RPMI8226 (cell line): ENCODE measurements around the gene SH3YL1.

ENCODE experiments used
- DNase-seq: peaks from one replicate; pipeline ENCODE4 v3.0.0-alpha.2; 2015

Gene SH3YL1

DNA sequence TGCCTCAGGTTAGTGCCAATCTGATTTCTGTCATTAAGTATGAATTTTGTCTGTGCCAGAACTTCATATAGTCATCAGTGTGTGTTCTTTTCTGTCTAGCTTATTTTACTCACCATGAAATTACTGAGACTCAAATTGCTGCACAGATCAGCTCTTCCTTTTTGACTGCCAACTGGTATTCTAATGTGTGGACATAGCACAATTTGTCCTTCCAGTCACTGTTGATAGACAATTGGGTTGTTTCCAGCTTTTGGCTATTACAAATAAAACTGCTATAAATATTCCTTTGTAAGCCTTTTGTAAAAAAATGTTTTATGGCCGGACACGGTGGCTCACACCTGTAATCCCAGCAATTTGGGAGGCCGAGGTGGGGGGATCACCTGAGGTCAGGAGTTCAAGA lies 7.7 kb downstream of the SH3YL1 start:
- no peak for DNase-seq

DNA sequence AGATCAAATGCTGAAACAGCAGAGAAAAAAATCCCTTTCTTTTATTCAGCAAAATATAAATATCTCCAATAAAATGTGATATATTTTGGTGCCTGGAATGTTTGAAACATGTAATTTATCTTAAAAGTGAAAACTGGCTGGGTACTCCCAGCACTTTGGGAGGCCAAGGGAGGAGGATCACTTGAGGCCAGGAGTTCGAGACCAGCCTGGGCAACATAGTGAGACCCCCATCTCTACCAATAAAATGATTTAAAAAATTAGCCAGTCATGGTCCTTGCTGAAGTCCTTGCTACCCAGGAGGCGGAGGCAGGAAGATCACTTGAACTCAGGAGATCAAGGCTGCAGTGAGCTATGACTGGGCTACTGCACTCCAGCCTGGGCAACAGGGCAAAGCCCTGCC lies 8.6 kb downstream of the SH3YL1 start:
- DNase-seq, result no peak

DNA sequence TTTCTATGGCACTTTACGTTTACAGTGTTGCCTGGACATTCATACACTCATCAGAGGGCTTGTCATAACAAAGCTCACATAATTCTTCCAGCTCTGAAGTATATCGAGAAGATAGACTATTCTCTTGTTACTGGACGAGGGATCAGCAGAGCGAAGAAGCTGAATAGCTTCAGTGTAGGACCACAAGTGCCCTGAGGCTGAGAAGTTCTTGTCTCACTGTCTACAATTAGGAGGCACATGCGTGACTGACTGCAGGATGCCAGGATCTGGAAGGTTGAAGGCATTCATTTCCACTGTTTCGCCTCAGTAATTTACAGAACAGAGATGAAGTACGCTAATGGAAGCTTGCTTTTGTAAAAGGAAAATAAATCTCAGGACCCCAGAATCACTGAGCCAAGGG lies 9.6 kb downstream of the SH3YL1 start:
- no peak for DNase-seq

DNA sequence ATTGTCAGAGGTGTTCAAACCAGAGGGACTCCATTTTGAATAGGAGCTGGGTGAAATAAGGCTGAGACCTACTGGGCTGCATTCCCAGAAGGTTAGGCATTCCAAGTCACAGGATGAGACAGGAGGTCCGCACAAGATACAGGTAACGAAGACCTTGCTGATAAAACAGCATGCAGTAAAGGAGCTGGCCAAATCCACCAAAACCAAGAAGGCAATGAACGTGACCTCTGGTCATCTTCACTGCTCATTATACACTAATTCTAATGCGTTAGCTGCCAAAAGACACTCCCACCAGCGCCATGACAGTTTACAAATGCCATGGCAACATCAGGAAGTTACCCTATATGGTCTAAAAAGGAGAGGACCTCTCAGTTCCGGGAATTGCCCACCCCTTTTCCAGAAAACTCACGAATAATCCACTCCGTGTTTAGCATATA lies 10.6 kb downstream of the SH3YL1 start:
- DNase-seq, result no peak

DNA sequence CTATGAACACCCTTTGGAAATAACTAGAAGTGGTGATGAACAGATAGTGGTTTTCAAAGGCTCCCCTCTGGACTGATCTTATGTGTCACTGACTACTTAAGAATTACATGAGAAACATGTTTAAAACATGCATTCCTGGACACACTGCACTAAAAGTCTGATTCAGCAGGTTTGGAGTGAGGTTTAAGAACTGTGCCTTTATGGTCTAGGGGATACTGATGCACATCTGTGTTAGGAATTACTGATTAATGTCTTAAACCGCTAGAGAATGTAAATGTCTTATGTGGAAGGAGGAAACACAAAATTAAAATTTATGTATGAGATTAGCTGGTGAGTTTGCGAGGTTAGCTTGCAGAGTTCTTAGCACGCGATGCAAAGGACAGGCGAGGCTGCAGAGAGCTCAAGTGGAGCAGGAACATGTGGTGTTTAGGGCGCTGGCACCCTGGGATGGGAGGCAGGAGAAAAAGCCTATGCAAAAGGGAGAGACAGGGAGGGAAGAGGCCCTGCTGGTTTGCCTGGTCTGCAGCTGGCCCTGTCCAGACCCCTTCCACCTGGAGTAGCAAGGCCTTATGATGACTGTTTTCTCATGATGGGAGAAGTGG lies 11.7 kb downstream of the SH3YL1 start:
- no peak for DNase-seq

DNA sequence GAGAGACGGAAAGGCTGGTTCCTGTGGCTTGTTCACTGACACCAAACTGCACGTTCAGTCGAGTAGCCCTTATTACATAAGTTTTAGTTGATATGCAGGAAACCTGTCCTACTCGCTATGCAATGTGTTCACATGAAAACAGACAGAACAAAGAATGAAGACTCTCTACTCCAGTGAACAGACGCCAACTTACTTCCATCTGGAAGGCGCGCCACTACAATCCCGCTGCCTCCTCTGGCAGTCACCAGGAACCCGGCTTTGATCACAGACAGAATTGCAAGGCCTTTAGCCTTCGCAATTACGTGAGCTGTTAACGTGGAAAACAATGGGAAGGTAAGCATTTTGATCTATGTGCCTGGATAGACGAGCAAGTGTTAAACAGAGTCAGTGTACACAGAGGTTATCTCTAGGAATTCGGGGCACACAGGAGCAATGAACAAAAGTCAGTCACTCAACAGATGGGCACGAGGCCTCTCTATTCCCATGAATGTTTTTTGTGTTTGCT lies 14.2 kb downstream of the SH3YL1 start:
- DNase-seq, result no peak

DNA sequence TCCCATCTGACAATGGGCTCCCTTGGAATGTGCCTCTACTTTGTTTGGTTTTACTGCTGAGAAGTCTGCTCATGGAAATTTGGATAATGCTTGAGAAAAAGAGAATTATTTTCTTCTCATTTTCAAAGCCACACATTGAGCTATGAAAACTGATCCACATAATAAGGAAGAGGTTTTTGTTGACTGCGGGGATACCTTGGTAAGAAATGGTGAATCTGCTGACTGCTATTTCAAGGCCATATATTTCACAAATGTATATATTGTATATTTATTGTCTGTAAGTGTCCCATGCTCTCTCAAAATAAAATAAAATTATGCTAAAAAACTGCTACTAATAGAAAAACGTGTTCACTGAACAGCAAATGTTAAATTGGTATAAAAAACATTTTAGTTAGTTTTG lies 15.1 kb downstream of the SH3YL1 start:
- DNase-seq, result no peak

DNA sequence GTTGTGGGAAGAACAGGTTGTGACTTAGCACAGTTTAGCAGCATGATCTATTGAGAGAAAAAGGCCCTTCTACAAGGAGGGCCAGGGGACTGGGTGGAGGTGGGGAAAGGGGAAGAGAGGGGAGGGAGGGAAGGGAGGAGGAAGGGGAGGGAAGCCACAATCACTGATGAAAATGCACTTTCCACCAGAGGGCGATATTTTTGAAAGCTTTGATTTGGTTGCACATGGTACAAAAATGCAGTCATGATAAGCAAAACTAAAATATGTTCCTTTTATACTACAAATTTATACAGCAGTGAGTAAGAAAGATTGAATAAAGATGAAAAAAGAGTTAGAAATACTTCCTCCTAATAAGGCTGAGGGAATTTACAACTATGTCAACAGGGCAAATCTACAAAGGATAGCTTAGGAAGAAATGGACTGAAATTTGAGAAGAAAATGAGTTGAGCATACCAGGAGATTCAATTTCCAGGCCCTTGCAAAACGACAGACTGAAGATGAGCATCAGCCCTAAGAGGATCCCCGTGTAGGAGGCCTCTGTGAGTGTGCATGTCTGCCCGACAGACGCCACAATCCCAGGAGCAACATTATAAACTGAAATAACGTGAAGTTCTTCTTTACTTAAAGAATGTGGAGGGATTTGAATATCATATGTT lies 17.2 kb downstream of the SH3YL1 start:
- peak; percentile 68 for DNase-seq

DNA sequence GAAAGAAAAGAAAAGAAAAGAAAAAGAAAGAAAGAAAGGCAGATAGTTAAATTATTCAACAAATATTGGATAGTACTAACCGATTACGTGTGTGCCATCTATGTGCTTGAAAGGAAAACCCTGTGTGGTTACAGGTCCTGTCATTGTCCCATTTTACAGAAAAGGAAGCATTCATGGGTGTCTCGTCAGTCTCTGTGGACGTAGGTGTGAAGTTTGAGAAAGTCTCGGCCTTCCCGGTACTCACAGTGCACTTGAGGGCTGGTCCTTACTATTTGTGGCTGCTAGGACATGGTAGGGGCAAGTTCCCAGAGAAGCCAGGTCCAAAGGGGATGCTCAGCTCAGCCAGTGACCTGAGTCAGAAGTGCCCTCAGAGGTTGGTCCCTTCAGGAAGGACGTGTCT lies 19.3 kb downstream of the SH3YL1 start:
- DNase-seq, result no peak

DNA sequence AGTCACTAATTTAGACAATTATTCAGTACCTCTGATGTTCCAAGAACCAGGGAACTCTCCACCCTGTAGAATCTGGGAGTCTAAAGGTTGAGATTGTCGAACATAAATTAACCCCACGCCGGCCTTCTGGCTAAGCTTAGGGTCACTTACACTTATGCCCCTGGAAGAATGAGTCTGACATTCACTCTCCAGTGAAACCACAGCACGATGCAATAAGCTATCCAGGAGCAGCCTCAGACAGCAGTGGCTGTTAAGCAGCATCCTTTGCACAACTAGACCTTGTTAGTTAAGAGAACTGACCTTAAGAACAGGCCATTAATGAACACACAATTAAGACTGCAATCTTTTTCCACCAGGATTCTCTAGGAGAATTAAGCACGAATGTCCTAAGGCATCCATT lies 25.0 kb downstream of the SH3YL1 start:
- DNase-seq, result no peak

DNA sequence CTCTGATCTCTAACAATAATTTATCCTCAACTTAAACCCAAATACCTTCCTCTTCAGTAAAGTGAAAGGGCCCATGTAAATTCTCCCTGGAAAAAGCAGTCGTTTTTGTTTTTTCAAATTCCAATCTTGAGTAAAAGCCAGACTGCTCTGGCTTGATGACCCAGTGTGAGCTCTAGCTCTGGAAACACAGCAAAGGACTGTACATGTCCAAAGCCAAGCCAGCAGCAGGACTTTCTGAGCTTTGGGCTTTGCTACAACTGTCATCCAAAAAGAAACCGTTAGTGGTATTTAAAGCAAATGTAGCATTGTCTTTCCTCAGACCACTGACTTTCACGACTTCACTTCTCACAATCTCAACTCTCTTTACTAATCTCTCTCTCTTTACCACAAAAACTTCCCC lies 25.4 kb downstream of the SH3YL1 start:
- DNase-seq, result no peak

DNA sequence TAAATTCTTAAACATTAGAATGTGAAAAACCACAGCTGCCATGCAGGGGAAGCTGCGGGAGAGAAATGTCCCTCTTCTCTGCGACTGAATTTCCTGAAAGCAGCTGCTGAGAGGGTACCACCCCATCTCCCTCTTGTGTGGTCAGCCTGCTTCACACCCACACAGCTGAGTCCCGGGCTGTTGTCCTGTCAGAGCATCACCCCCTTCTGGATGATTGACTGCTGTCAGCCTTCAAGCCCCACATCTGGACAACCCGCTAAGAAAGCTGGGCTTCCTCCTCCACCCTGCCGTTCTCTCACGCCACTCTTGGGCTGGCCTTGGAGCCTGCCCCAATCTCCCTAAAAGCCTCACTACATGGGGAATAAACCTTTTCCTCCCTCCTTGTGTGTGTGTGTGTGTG lies 26.0 kb downstream of the SH3YL1 start:
- DNase-seq, result no peak

DNA sequence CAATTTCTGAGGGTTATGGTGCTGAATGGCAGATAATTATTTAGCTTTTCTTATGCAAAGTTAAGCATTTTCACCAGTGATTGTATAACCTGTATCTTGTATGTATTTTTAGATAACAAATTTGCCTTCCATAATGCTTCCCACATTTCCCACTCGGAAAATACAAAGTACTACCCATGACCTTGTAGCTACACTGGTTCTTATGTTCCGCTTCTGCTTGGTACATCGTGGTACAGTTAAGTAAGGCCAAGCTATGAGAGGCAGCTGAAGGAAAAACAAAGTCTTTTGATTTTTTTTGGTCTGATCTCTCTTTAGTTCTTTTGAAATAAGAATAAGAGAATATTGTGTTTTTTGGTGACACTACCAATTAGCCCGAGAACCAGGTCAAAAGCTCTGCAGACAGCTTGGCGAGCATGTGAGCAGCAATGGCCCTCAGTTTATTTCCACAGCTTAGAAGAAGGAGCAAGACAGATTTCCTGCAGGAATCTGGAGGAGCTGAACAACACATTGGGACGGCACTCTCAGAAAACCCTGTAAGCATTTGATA lies 26.8 kb downstream of the SH3YL1 start:
- DNase-seq, result no peak

DNA sequence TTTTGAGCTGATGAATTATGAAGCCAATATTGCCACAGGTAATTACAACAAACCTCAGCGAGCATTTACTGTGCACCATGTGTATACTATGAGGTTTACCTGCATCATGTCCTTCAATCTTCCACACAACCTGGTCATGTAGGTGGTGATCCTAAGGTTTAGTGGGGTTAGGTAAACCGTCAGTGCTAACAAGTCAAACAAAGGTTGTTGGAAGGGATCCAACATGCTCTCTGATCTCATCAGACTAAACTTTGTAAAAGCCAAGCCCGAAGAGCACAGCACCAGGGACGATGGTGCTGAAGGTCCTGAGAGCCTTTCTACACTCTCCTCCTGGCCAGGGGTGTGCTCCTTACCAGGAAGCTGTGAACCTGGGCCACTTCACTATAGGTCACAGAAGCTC lies 29.4 kb downstream of the SH3YL1 start:
- DNase-seq, result no peak

DNA sequence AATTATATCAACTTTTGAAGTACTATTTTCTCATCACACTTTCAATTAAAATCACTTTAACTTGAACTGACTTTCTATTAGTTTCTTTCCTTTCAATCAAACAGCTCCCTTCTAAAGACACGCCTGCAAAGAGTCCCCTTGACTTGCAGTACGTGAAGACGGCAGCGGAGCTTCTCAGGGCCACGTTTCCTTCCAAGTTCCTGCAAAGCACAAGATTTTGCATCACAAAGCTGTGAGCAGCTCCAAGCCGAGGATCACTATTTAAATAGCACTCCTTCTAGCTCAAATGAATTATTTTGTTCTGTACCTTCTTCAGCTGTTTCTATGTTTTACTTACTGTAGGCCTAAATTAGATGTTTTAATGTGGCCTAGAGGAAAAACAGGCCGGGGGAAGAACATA lies 30.8 kb downstream of the SH3YL1 start:
- DNase-seq, result no peak

DNA sequence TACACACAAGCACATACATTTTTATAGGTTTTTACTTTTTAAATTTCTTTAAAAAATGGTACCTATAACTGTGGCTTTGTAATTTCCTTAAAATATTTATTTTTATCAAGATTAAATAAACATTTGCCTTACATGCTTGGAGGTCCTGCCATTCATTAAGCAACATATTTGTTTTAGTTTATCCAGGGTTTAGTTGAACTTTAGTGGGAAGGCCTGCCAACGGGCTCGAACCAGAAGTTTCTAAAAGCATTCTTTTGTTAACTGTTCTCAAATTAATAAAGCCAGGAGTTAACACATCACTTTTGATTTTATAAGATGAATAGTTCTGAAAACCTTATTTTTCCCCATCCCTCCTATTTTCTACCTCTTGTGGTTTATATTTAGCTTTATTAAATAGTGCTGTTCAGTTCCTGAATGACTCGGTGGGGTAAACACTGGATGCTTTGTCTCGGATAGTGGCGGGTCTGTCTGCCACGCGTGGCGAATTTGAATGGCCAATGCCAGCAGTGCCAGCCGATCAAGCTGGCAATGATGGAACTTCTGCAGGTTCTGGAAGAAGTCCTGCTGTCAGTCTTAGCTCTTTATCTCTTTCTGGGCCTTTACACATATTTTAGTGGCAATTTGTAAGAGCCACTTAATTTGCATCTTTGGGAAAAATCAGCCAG lies 32.2 kb downstream of the SH3YL1 start:
- no peak for DNase-seq

DNA sequence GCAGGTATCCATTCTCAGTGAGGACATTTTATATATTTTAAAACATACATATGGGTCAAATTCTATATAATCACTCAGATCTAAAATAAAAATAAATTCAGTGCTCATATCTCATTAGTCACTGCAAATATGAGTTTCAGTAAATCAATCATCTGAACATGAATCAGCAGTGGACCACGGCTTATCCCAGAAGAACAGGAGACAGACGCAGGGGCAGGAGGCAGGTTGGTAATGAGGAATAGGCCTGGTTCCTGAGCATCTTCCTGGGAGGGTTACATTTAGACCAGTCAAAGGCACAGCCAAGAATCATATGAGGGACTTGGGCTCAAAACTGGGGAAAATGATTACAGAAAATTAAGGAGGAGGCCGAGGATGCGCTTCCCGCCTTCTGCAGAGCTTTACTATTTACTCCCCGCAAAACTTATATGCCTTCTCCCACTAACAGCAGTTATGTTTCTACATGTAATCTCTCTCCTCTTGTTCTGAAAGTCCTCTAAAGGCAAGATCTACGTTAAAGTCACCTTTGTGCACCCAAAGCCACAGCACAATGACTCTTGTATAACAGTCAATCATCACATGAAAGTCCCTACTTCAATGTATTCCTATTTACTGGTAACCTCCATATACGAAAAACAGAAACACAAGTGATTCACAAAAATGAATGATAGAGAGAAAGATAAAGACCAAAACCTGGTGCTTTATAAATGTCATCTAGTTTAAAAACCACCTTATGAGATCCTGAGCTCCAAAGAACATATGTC lies 35.1 kb downstream of the SH3YL1 start:
- DNase-seq, result no peak

DNA sequence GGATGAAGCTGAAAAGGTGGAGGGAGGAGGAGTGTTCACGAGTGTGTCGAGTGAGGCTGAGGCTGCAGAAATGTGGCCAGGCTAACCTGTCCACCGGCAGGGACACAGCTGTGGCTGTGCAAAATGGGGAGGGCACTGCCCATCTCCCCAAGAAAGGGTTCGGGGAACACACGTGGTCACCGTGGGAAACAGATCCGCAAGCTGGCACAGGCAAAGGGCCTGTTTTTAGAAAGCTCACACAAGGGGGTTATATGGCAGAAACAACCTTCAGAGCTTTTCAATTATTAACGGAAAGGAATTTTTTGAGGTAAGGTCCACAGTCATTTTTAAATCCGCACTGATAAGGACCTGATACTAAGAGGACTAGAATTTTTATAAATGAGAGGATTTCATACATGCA lies 35.7 kb downstream of the SH3YL1 start:
- DNase-seq, result no peak

DNA sequence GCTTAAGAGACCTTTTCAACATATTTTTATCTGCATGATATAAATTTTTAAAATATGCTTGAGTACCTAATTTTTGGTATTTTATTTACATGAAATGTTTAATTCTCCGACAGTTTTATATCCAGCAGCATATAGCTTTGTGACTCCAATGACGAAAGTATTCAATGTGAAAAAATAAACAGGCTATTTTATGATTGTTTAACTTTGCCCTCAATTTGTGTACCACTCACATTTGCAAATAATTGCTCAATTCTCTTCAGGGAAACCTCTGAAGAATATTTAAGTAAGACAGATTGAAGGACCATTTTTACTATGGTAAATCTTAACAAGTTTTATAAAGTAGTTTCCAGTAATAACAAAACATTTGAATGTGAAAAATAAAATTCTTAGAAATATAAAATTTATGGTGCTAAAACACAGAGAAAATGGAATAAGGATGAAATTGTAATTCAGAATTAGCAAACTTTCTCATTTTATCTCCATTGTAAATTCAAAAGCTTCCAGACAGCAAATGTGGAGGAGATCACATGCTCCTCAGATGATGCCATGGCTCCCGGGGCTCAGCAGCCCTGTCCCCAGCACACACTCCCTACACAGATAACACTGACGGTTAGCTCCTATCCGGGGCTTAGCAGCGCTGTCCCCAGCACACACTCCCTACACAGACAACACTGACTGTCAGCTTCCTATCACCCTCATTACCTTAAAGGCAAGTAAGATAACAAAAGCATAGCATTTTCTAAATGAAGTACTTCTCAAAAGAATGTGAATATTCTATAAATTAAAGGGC lies 39.7 kb downstream of the SH3YL1 start:
- no peak for DNase-seq

DNA sequence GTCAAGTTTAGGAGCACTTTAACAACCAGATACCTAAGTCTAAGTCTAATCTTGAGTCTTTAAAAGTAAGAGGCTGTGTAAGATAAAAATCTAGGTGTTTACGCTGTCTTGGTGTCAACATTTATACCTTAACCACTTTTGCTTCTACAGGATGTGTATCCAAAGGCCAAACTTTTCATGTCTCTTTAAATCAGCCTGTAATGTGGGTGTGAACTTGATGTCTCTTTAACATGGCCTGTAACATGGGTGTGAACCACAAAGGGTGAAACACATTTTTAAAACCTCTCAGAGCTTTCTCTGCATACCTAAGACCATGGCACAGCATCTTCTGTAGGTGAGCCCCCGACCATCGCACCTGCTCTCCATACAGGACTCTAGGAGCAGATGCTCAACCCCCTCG lies 40.4 kb downstream of the SH3YL1 start:
- no peak for DNase-seq

DNA sequence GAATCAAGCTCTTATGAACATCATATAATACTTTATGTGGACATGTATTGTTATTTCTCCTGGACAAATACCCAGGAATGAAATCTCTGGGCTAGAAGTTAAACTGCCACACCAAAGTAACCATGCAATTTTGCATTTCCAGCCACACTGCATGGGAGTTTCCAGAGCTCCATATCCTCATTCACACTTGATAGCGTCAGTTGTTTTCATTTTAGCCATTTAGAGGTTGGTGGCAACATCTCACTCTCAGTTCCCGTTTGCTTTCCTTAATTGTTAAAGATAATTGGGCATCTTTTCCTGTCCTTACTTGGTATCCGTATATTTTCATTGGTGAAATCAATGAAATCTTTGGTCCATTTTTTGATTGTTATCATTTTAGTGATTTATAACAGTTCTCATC lies 47.8 kb downstream of the SH3YL1 start:
- no peak for DNase-seq

DNA sequence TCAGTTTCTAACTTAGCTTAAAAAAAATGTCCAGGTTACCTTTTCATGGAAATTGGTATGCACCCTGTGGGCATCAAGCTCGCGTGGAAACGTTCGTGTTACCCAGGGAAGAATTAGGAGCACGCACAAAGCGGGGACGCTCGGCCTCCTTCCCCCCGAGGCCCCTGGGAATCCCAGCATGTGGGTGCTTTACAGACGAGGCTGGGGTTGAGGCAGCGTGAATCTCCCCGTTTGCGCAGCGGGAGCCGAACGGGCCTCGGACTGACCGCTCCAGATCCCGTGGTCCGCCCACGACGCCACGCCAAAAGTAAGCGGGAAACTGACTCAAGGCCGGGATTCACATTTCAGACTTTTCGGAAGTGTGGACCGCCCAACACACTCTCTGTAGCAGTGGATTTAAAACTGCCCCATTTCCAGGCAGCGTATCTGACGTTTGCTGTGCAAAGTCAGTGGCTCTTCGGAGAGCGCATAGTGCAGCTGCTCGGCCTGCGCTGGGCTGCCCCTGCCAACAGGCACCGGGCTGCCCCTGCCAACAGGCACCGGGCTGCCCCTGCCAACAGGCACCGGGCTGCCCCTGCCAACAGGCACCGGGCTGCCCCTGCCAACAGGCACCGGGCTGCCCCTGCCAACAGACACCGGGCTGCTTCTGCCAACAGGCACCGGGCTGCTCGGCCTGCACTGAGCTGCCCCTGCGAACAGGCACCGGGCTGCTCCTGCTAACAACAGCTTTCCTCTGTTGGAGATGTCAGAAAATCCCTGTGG lies 49.7 kb downstream of the SH3YL1 start:
- no peak for DNase-seq
